ENCODE data around the gene GRB7.

GRCh38 chr17:39719563-39720355 is 18.0 kb upstream of the GRB7 start:
- TF ChIP-seq EZH2 (IDR thresholded peaks at IDR 0.05; ENCODE audit: insufficient read depth, poor library complexity, severe bottlenecking) (no peak), EZH2phosphoT487 (IDR thresholded peaks at IDR 0.05; ENCODE audit: insufficient read depth, low read depth) (no peak)

Measured in GM23248 (cell line).